Endothelial cell of umbilical vein (primary cell): ENCODE results near the gene CCDC66.

Source experiments
- CTCF ChIP-seq, 2 donors: IDR thresholded peaks; 1 replicate in 1 of 2; 2 replicates in 1 of 2; pipeline ENCODE4 v1.5.1; 2011; ENCODE audit warnings: low read length in 2 of 2, mild to moderate bottlenecking in 2 of 2, moderate library complexity in 2 of 2, control low read depth in 1 of 2, inconsistent platforms in 1 of 2, low read depth in 1 of 2; ENCODE audit not compliant: insufficient read depth in 1 of 2; ENCODE audit errors: extremely low read depth in 1 of 2
- EZH2 ChIP-seq: IDR thresholded peaks from 2 replicates; pipeline ENCODE4 v1.6.1; 2012; ENCODE audit warnings: borderline replicate concordance, low read depth, mild to moderate bottlenecking, moderate library complexity, low read length, inconsistent platforms; ENCODE audit not compliant: severe bottlenecking
- MAX ChIP-seq: IDR thresholded peaks from 2 replicates; pipeline ENCODE4 v1.6.1; 2011; ENCODE audit not compliant: insufficient read depth, insufficient read length
- MYC ChIP-seq: IDR thresholded peaks from one replicate; pipeline ENCODE4 v1.6.1; 2011; ENCODE audit warnings: mild to moderate bottlenecking, low read depth, low read length
- POLR2A ChIP-seq: IDR thresholded peaks from 2 replicates; pipeline ENCODE4 v1.6.1; 2012; ENCODE audit warnings: low read depth, mild to moderate bottlenecking, control low read depth, low read length
- POLR2AphosphoS5 ChIP-seq: IDR thresholded peaks from 2 replicates; pipeline ENCODE4 v1.6.1; 2012; ENCODE audit warnings: low read depth, mild to moderate bottlenecking, control low read depth, low read length, moderate library complexity; ENCODE audit not compliant: insufficient read depth

- TF ChIP-seq CTCF (IDR thresholded peaks at IDR 0.05; ENCODE audit: extremely low read depth in 1 of 2, insufficient read depth in 1 of 2, low read depth in 1 of 2, low read length in 2 of 2) (no peak), POLR2A (no peak), POLR2AphosphoS5 (no peak), EZH2 (no peak), MAX (no peak), MYC (no peak)
Measured at GRCh38 chr3:56595975-56596840, 39.2 kb downstream of the CCDC66 start.
